ENCODE results near the gene VPS18.
"Not testable (repeated sequence)": the region's sequence is repeated elsewhere in the genome, so short reads cannot be mapped to it uniquely, and the experiment has no call there.

Gene VPS18, protein sequence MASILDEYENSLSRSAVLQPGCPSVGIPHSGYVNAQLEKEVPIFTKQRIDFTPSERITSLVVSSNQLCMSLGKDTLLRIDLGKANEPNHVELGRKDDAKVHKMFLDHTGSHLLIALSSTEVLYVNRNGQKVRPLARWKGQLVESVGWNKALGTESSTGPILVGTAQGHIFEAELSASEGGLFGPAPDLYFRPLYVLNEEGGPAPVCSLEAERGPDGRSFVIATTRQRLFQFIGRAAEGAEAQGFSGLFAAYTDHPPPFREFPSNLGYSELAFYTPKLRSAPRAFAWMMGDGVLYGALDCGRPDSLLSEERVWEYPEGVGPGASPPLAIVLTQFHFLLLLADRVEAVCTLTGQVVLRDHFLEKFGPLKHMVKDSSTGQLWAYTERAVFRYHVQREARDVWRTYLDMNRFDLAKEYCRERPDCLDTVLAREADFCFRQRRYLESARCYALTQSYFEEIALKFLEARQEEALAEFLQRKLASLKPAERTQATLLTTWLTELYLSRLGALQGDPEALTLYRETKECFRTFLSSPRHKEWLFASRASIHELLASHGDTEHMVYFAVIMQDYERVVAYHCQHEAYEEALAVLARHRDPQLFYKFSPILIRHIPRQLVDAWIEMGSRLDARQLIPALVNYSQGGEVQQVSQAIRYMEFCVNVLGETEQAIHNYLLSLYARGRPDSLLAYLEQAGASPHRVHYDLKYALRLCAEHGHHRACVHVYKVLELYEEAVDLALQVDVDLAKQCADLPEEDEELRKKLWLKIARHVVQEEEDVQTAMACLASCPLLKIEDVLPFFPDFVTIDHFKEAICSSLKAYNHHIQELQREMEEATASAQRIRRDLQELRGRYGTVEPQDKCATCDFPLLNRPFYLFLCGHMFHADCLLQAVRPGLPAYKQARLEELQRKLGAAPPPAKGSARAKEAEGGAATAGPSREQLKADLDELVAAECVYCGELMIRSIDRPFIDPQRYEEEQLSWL

GRCh38 chr15:40893733-40894680 is at the start of gene VPS18:
TSS of gene VPS18 (plus strand) at chr15:40894450. CDS start at chr15:40894769, 319 bp downstream.
- peak; percentile 94 for DNase-seq (ENCODE audit: low read depth)

DNA sequence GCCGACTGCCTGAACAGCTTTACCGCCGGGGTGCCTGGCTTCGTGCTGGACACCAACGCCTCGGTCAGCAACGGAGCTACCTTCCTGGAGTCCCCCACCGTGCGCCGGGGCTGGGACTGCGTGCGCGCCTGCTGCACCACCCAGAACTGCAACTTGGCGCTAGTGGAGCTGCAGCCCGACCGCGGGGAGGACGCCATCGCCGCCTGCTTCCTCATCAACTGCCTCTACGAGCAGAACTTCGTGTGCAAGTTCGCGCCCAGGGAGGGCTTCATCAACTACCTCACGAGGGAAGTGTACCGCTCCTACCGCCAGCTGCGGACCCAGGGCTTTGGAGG is 49.6 kb upstream of the VPS18 start:
- DNase-seq (ENCODE audit: low read depth) = no peak

- DNase-seq (ENCODE audit: low read depth) = no peak
Observed at GRCh38 chr15:40845036-40845435, 49.2 kb upstream of the VPS18 start.

DNA sequence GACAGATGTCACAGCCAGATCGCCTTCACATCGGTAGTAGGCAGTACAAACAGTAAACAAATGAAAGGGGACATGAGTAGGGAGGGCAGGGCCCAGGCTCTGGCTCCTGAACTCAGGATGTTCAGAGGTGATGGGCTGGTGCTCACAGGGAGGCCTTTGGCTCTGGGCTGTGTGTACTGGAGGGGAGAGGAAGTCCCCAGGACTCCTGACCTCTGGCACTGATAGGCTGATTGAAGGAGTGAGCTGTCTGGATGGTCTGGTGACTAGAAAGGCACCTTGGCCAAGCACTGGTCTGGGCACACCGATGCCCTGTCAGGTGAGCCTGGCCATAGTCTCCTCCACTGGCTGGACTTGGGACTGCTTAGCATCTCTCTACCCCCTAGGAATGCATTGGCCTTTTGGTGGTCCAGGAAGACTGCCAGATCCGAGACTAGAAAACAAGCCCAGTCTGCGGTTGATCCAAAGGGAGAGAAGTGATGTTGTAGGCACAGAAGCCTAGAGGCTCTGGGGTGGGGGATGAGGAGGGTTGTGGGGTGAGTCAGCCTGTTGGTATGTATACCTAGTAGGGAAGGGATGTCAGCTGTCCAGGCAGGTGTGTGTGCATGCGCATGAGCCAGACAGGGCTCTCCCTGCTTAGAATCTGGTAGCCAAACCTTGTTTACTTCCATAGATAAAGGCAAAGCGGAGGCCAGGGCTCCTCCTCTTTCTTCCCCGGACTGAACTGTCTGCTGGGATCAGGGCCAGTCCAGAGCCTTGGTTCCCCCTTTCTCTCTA is 48.6 kb upstream of the VPS18 start:
- DNase-seq (ENCODE audit: low read depth) = no peak

- DNase-seq (ENCODE audit: low read depth) = no peak
Observed at GRCh38 chr15:40846841-40847222, 47.4 kb upstream of the VPS18 start.

GRCh38 chr15:40847223-40847961 is 46.9 kb upstream of the VPS18 start:
- no peak for DNase-seq (ENCODE audit: low read depth)

DNA sequence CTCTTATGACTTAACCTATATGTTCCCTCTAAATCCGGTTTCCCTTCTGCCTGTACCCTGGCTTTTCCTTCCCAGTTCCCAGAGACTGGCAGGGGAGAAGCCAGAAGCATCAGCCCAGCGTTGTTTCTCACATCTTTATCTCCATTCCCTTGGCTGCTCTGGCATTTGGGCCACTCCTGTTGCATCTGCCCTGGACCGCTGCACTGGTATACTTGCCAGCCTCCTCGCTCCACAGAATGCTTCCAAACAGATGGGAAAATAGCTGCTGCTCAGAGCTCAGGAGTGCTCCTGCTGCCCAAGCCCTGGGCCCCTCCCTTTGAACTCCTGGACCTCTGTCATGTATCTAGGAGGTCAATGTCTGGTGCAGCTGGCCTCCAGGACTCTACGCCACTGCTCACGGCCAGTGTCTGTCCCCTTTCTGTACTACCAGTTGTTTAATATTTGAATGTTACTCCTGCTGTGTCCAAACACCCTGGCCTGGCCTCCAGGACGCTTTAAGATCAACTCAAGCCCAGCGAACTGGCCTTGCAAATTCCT is 43.6 kb upstream of the VPS18 start:
- no peak for DNase-seq (ENCODE audit: low read depth)

DNA sequence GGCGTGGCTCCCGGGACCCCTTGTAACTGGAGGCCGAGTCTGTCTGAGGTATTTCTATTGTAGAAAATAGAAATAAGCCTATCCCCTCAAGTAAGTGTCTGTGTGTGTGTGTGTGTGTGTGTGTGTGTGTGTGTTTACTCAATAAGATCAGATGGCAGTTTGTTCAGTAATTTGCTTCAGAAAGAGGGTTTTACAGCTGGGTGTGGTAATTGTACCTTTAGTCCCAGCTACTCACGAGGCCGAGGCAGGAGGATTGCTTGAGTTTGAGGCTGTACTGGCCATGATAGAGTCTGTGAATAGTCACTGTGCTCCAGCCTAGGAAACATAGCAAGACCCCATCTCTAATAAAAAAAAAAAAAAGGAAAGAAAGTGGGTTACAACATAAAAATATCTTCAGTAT is 41.7 kb upstream of the VPS18 start:
- DNase-seq (ENCODE audit: low read depth) = no peak

DNA sequence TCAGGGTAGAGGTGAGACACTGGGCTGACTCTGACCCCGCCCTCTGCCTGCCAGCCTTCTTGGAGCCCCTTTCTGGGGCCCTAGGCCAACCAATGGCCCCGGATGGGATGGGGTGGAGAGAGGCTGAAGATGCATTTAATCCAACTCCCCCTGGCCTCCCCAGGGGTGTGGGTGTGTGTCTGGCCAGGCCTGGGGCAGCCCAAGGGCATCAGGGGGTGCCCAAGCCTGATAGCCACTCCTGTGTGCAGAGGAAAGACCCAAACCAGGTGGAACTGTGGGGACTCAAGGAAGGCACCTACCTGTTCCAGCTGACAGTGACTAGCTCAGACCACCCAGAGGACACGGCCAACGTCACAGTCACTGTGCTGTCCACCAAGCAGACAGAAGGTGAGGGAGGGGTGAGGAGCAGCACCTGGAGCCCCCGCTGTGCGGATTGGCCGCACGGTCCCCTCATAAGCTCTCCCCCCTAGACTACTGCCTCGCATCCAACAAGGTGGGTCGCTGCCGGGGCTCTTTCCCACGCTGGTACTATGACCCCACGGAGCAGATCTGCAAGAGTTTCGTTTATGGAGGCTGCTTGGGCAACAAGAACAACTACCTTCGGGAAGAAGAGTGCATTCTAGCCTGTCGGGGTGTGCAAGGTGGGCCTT is 40.9 kb upstream of the VPS18 start:
- DNase-seq (ENCODE audit: low read depth) = no peak

GRCh38 chr15:40854161-40854560 is 40.1 kb upstream of the VPS18 start:
- DNase-seq (ENCODE audit: low read depth) = no peak

DNA sequence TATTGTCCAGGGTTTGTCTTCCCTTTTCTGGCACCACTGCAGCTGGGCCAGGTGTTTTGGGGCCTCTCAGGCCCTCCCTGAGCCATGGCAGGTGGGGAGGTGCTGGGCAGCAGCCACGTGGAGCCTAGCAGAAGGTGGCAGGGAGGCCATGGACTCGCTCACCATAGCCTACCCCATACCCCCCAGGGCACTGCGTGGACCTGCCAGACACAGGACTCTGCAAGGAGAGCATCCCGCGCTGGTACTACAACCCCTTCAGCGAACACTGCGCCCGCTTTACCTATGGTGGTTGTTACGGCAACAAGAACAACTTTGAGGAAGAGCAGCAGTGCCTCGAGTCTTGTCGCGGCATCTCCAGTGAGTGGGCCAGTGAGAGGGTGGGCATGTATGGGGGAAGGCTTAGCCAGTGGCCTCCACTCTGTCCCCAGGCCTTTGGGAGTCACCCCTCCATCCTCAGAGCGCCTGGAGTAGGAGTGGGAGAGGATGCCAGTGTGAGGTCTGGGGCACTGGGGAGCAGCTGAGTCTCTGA is 38.5 kb upstream of the VPS18 start:
- DNase-seq (ENCODE audit: low read depth) = no peak

DNA sequence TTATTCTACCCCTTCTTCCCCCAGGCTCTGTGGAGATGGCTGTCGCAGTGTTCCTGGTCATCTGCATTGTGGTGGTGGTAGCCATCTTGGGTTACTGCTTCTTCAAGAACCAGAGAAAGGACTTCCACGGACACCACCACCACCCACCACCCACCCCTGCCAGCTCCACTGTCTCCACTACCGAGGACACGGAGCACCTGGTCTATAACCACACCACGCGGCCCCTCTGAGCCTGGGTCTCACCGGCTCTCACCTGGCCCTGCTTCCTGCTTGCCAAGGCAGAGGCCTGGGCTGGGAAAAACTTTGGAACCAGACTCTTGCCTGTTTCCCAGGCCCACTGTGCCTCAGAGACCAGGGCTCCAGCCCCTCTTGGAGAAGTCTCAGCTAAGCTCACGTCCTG is 37.5 kb upstream of the VPS18 start:
- DNase-seq (ENCODE audit: low read depth) = no peak

DNA sequence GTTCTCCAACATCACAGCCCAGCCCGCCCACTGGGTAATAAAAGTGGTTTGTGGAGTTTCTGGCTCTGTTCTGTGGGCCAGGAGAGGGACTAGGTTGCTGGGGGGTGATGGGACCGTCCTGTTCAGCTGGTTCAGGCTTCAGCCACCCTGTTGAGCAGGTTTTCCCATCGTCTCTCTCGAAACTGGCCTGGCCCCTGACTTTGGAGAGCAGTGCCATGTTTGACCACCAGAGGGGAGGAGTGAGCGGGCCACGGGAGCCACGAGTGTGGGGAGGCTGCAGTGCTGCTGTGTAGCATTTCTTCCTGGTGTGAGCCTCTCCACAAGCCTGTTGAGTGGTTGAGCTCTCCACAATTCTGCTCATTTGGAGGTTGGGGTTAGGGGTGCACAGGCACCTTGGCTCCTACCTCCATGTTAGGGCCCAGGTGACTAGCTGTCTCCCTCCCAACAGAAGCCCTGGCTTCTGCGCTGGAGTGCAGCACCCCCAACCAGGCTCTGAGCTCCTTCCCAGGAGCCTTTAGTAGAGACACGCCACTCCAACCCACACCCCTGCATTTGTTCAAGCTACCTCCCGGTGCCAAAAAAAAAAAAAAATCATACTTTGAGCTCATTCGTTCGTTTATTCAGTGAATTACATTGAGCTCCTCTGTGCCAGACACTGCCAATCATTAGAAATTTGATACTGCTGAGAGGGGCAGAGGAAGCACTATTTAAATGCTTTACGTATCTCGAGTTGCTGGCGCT is 36.5 kb upstream of the VPS18 start:
- DNase-seq (ENCODE audit: low read depth) = peak; percentile 21

DNA sequence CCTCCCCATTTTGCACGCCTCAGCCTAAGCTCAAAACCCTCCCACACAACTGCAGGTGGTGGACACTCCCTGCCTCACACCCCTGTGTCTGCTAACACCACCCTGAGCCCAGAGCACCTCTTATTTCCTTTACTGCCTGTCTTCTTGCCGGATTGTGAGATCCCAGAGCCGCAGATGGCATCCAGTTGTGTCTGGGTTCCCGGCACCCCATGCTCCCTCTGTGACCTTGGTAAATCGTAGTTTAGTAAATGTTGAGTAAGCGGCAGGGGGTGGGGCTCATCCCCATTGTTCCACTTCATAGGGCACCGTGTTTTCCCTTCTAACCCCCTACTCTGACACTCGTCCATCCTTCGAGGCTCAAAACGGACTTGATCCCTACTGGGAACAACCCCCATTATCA is 35.5 kb upstream of the VPS18 start:
- DNase-seq (ENCODE audit: low read depth) = no peak

GRCh38 chr15:40859206-40859851 is 34.9 kb upstream of the VPS18 start:
- peak; percentile 38 for DNase-seq (ENCODE audit: low read depth)

DNA sequence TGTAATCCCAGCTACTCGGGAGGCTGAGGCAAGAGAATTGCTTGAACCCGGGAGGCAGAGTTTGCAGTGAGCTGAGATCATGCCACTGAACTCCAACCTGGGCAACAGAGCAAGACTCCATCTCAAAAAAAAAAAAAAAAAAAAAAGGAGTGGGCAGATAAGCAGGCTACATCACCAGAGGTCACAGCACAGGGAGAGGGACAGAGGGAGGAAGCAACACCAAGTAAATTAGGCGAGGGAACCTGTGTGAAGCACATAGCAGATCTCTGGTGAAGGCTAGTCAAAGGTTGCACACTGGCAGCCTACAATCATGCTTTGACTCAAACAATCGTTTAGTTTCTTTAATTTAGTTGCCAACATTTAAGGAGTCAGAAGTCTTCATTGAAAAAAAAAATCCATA is 33.1 kb upstream of the VPS18 start:
- not testable (repeated sequence) for DNase-seq (ENCODE audit: low read depth)

- DNase-seq (ENCODE audit: low read depth) = no peak
Observed at GRCh38 chr15:40863660-40864270, 30.5 kb upstream of the VPS18 start.

GRCh38 chr15:40867199-40867598 is 27.1 kb upstream of the VPS18 start:
- DNase-seq (ENCODE audit: low read depth) = no peak

Measured in fibroblast of the conjunctiva (primary cell).